Karpas-422 (cell line): ENCODE results near the gene GOLPH3. TPM values are rescaled to one million over a fixed set of nuclear protein-coding genes. Genes with fewer than 3 reads are reported as not detected.
A peak's percentile ranks its signal among the peaks of the same experiment; 100 is the strongest.
"Not testable (repeated sequence)": the region's sequence is repeated elsewhere in the genome, so short reads cannot be mapped to it uniquely, and the experiment has no call there.

Experiments
- DNase-seq: peaks from one replicate; pipeline ENCODE4 v3.0.0-alpha.2; 2015
- H2AFZ ChIP-seq: fragments of 200-600 bp; sonication (generic); 2 replicates; pipeline ENCODE4 v1.6.1; 2014; ENCODE audit warnings: antibody characterized with exemption, low read length, mixed read lengths
- H3K27ac ChIP-seq: fragments of 200-600 bp; sonication (generic); 2 replicates; pipeline ENCODE4 v1.5.1; 2014; ENCODE audit warnings: mild to moderate bottlenecking, low read length, moderate library complexity
- H3K27me3 ChIP-seq: fragments of 200-600 bp; sonication (generic); 2 replicates; pipeline ENCODE4 v1.6.1; 2014; ENCODE audit warnings: low read length, mixed read lengths
- H3K36me3 ChIP-seq: fragments of 200-600 bp; sonication (generic); 2 replicates; pipeline ENCODE4 v1.6.1; 2014; ENCODE audit warnings: low read length, mixed read lengths; ENCODE audit not compliant: insufficient read depth
- H3K4me1 ChIP-seq: fragments of 200-600 bp; sonication (generic); 2 replicates; pipeline ENCODE4 v1.6.1; 2014; ENCODE audit warnings: mild to moderate bottlenecking, low read length, mixed read lengths
- H3K4me2 ChIP-seq: fragments of 200-600 bp; sonication (generic); 2 replicates; pipeline ENCODE4 v1.6.1; 2014; ENCODE audit warnings: low read length, low read depth, mild to moderate bottlenecking; ENCODE audit not compliant: poor library complexity, severe bottlenecking
- H3K4me3 ChIP-seq: fragments of 200-600 bp; sonication (generic); 2 replicates; pipeline ENCODE4 v1.5.1; 2014; ENCODE audit warnings: mild to moderate bottlenecking, antibody characterized with exemption, low read length, mixed read lengths
- H3K79me2 ChIP-seq: fragments of 200-600 bp; sonication (generic); 2 replicates; pipeline ENCODE4 v1.6.1; 2014; ENCODE audit warnings: mild to moderate bottlenecking, low read length, mixed read lengths
- H3K9ac ChIP-seq: fragments of 200-600 bp; sonication (generic); 2 replicates; pipeline ENCODE4 v1.6.0; 2014; ENCODE audit warnings: low read length
- H3K9me2 ChIP-seq: fragments of 200-600 bp; sonication (generic), shearing (Covaris generic); replicated peaks from 2 replicates; pipeline ENCODE4 v1.6.0; 2014; ENCODE audit warnings: mild to moderate bottlenecking, low read length, moderate library complexity; ENCODE audit not compliant: insufficient read depth
- H3K9me3 ChIP-seq: fragments of 300-700, 200-600 bp; sonication (generic); 2 replicates; pipeline ENCODE4 v1.6.1; 2014; ENCODE audit warnings: low read length, mixed read lengths
- H4K20me1 ChIP-seq: fragments of 200-600 bp; sonication (generic); 2 replicates; pipeline ENCODE4 v1.6.1; 2014; ENCODE audit warnings: mild to moderate bottlenecking, antibody characterized with exemption, low read length, low read depth; ENCODE audit not compliant: insufficient read depth
- total RNA-seq: library from RNA; depleted of rRNA; stranded (reverse); fragments of >200 nt; shearing (Covaris generic); gene quantifications from 2 replicates; pipeline ENCODE4 v1.2.3, GENCODE V29; 2014; ENCODE audit warnings: low replicate concordance

GOLPH3 gene
- total RNA-seq, 1 experiment from 2014 or later = 78.1 TPM

DNA sequence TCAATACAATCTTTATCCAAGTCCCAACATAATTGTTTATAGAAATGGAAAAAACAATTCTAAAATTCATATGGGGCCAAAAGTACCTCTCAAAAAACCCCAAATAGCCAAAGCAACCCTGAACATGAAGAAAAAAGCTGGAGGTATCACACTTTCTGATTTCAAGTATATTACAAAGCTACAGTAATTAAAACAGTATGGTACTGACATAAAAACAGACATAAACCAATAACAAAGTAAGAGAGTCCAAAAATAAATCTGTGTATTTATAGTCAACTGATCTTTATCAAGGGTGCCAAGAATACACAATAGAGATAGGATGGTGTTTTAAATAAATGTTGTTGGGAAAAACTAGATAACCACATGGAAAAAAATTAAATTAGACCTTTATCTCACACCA is 13.6 kb upstream of the GOLPH3 start:
- no peaks in the 10 kb centered on the region for H3K36me3 ChIP-seq
- DNase-seq = no peak
- no peak overlapping the region for H2AFZ ChIP-seq
- no peak overlapping the region for H3K27ac ChIP-seq
- no peaks in the 10 kb centered on the region for H4K20me1 ChIP-seq
- peaks cover 5% of the 10 kb centered on the region for H3K4me1 ChIP-seq
- H3K9ac ChIP-seq = no peak overlapping the region
- 0 out of 2 replicates have a peak, but pooled peaks cover 4% of the 10 kb centered on the region for H3K27me3 ChIP-seq
- no peak overlapping the region for H3K4me2 ChIP-seq
- H3K9me2 ChIP-seq = no peaks in the 10 kb centered on the region
- peaks cover 3% of the 10 kb centered on the region; the same call in 1 of the 2 replicates for H3K9me3 ChIP-seq
- no peaks in the 10 kb centered on the region for H3K79me2 ChIP-seq
- no peak overlapping the region for H3K4me3 ChIP-seq

- Histone ChIP-seq H2AFZ (no peak overlapping the region), H3K27me3 (0 out of 2 replicates have a peak, but pooled peaks cover 2% of the 10 kb centered on the region), H3K9me3 (peaks cover under 1% of the 10 kb centered on the region; the same call in 1 of the 2 replicates), H3K4me3 (no peak overlapping the region), H3K36me3 (no peaks in the 10 kb centered on the region), H3K9me2 (no peaks in the 10 kb centered on the region), H3K4me2 (no peak overlapping the region), H4K20me1 (no peaks in the 10 kb centered on the region), H3K4me1 (peaks cover 16% of the 10 kb centered on the region), H3K27ac (no peak overlapping the region), H3K79me2 (no peaks in the 10 kb centered on the region), H3K9ac (no peak overlapping the region)
- peak; percentile 59 for DNase-seq
Observed at GRCh38 chr5:32182463-32183063, 8.4 kb upstream of the GOLPH3 start.

- peak overlapping the region; percentile 82 for H3K27ac ChIP-seq
- peak overlapping the region; percentile 96 for H3K9ac ChIP-seq
- peak overlapping the region; percentile 75; the same call in 1 of the 2 replicates for H2AFZ ChIP-seq
- peaks cover 57% of the 10 kb centered on the region for H3K79me2 ChIP-seq
- peaks cover 30% of the 10 kb centered on the region for H3K36me3 ChIP-seq
- peak overlapping the region; percentile 74 for H3K4me2 ChIP-seq
- DNase-seq = peak; percentile 81
- no peaks in the 10 kb centered on the region for H3K9me3 ChIP-seq
- peaks cover 32% of the 10 kb centered on the region for H3K4me1 ChIP-seq
- 0 out of 2 replicates have a peak, but pooled peaks cover 6% of the 10 kb centered on the region for H4K20me1 ChIP-seq
- no peaks in the 10 kb centered on the region for H3K27me3 ChIP-seq
- no peaks in the 10 kb centered on the region for H3K9me2 ChIP-seq
- peak overlapping the region; percentile 76 for H3K4me3 ChIP-seq
Observed at GRCh38 chr5:32173267-32174010, 680 bp downstream of the GOLPH3 start.

DNA sequence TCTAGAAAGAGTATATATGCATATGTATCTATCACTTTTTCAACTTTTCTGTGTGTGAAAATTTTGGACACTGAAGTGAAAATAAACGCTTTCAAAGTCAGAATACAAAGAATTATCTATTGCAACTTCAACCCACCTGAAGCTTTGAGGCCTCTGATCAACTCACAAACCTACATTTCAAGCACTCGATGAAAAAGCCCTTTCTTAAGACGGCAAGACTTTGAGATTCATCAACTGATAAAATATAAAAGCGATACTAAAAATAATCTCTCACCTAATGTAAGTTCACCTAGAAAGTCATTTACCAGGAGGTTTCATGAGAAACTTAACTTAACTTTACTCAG is 1.2 kb downstream of the GOLPH3 start:
- Histone ChIP-seq H3K79me2 (peaks cover 62% of the 10 kb centered on the region), H3K9ac (peak overlapping the region; percentile 96), H3K4me3 (peak overlapping the region; percentile 76), H4K20me1 (0 out of 2 replicates have a peak, but pooled peaks cover 6% of the 10 kb centered on the region), H3K9me2 (no peaks in the 10 kb centered on the region), H3K4me1 (peaks cover 32% of the 10 kb centered on the region), H3K36me3 (peaks cover 35% of the 10 kb centered on the region), H3K27me3 (no peaks in the 10 kb centered on the region), H3K4me2 (peak overlapping the region; percentile 74), H2AFZ (no peak overlapping the region), H3K9me3 (no peaks in the 10 kb centered on the region), H3K27ac (peak overlapping the region; percentile 82)
- peak; percentile 58 for DNase-seq

- Histone ChIP-seq H3K9ac (peak overlapping the region; percentile 96), H3K27ac (peak overlapping the region; percentile 82), H3K79me2 (peaks cover 68% of the 10 kb centered on the region), H3K4me1 (peaks cover 33% of the 10 kb centered on the region), H3K4me3 (peak overlapping the region; percentile 76), H3K36me3 (peaks cover 40% of the 10 kb centered on the region), H3K4me2 (peak overlapping the region; percentile 74)
- H3K9me3 ChIP-seq, H3K27me3 ChIP-seq, H4K20me1 ChIP-seq, H3K9me2 ChIP-seq, H2AFZ ChIP-seq: not testable (repeated sequence)
- DNase-seq = peak; percentile 68
Observed at GRCh38 chr5:32172186-32172911, 1.8 kb downstream of the GOLPH3 start.

DNA sequence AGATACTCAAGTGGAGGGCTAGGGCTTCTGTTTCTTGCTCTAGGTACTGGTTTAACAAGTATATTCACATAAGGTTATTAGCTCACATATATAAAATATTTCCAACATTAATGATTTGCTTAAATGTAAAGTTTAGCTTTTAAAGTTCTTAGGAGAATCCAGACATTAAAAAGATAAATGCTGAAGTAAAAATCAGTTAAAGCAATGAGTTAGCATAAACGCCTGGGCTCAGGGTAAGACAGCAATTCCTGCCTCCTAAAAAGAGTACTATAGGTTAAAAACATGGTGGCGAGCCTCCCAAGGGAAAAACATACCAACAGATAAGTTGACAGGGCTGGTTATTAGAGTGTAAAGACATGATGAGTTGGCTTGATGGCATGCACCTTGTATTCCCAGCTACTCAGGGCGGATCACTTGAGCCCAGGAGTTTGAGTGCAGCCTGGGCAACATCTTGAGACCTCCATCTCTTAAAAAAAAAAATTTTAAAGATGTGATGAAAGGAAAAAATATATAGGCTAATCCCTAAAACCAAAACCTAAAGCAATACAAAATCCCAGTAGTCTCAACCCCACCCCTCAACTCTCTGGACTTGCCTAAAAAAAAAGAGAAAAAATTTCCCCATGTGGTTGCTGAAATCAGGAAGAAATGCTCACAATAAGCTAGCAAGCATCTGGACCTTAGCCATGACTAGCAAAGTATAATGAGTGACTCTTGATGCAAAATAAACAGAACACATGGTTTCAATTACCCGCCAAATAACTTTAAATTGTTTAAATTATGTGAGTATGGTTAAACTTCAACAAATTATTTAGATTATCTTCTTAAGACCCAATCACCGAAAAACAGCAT is 3.6 kb downstream of the GOLPH3 start:
- Histone ChIP-seq H3K79me2 (peaks cover 86% of the 10 kb centered on the region), H3K36me3 (peaks cover 50% of the 10 kb centered on the region), H2AFZ (no peak overlapping the region), H4K20me1 (0 out of 2 replicates have a peak, but pooled peaks cover 6% of the 10 kb centered on the region), H3K9me3 (no peaks in the 10 kb centered on the region), H3K9ac (no peak overlapping the region), H3K4me2 (peak overlapping the region; percentile 3), H3K27me3 (no peaks in the 10 kb centered on the region), H3K4me3 (no peak overlapping the region), H3K4me1 (peaks cover 51% of the 10 kb centered on the region), H3K27ac (peak overlapping the region; percentile 28), H3K9me2 (no peaks in the 10 kb centered on the region)
- no peak for DNase-seq

- H3K4me2 ChIP-seq = no peak overlapping the region
- no peak overlapping the region for H3K9ac ChIP-seq
- H3K27me3 ChIP-seq = no peaks in the 10 kb centered on the region
- H3K36me3 ChIP-seq = peaks cover 53% of the 10 kb centered on the region
- H3K27ac ChIP-seq = no peak overlapping the region
- no peak overlapping the region for H3K4me3 ChIP-seq
- 0 out of 2 replicates have a peak, but pooled peaks cover 6% of the 10 kb centered on the region for H4K20me1 ChIP-seq
- H2AFZ ChIP-seq = no peak overlapping the region
- H3K9me2 ChIP-seq = no peaks in the 10 kb centered on the region
- DNase-seq = no peak
- peaks cover 99% of the 10 kb centered on the region for H3K79me2 ChIP-seq
- no peaks in the 10 kb centered on the region for H3K9me3 ChIP-seq
- H3K4me1 ChIP-seq = peaks cover 64% of the 10 kb centered on the region
Observed at GRCh38 chr5:32168460-32169033, 5.6 kb downstream of the GOLPH3 start.
